Dendritic cell treated with granulocyte-macrophage colony-stimulating factor and Interleukin-4, amounts not matched to agents 40 ng/mL and 50 ng/mL, for 4 days (primary cell): ENCODE data around the gene MSL1.
A peak's percentile ranks its signal among the peaks of the same experiment; 100 is the strongest.

Experiments used
- H3K27ac Mint-ChIP-seq: one replicate; pipeline ENCODE4 v1.8.0; 2022; ENCODE audit warnings: mild to moderate bottlenecking, mixed read lengths
- H3K27me3 Mint-ChIP-seq: one replicate; pipeline ENCODE4 v1.8.0; 2022; ENCODE audit warnings: mild to moderate bottlenecking, mixed read lengths
- H3K36me3 Mint-ChIP-seq: one replicate; pipeline ENCODE4 v1.8.0; 2022; ENCODE audit warnings: low read depth, mixed read lengths
- H3K4me1 Mint-ChIP-seq: one replicate; pipeline ENCODE4 v1.8.0; 2022; ENCODE audit warnings: low read depth, mixed read lengths
- H3K4me3 Mint-ChIP-seq: one replicate; pipeline ENCODE4 v1.8.0; 2022; ENCODE audit warnings: mild to moderate bottlenecking, moderate library complexity, mixed read lengths
- H3K9me3 Mint-ChIP-seq: one replicate; pipeline ENCODE4 v1.8.0; 2022; ENCODE audit warnings: mixed read lengths
- intact Hi-C: fragments of 100-400 bp; cut with micrococcal nuclease; formaldehyde crosslinking; loops from one replicate; pipeline ENCODE4 v1.15.0; 2022

The MSL1 gene

GRCh38 chr17:40153603-40154236, 31.9 kb downstream of the MSL1 start:
- H3K4me1 Mint-ChIP-seq, result peaks cover 51% of the 10 kb centered on the region
- no peak overlapping the region for H3K4me3 Mint-ChIP-seq
- H3K27ac Mint-ChIP-seq, result no peak overlapping the region
- no peaks in the 10 kb centered on the region for H3K27me3 Mint-ChIP-seq
- intact Hi-C loops, result no loop called here
- H3K9me3 Mint-ChIP-seq, result no peaks in the 10 kb centered on the region
- peaks cover 56% of the 10 kb centered on the region for H3K36me3 Mint-ChIP-seq

GRCh38 chr17:40157973-40158372, 36.2 kb downstream of the MSL1 start:
- Mint-ChIP-seq H3K36me3 (peaks cover 56% of the 10 kb centered on the region), H3K27ac (peak overlapping the region; percentile 38), H3K9me3 (no peaks in the 10 kb centered on the region), H3K27me3 (no peaks in the 10 kb centered on the region), H3K4me3 (no peak overlapping the region), H3K4me1 (peaks cover 22% of the 10 kb centered on the region)
- intact Hi-C loops, result no loop called here

GRCh38 chr17:40158438-40159013, 36.8 kb downstream of the MSL1 start:
- H3K27ac Mint-ChIP-seq, result peak overlapping the region; percentile 38
- intact Hi-C loops, result no loop called here
- no peaks in the 10 kb centered on the region for H3K9me3 Mint-ChIP-seq
- no peaks in the 10 kb centered on the region for H3K27me3 Mint-ChIP-seq
- H3K4me1 Mint-ChIP-seq, result peaks cover 18% of the 10 kb centered on the region
- H3K36me3 Mint-ChIP-seq, result peaks cover 56% of the 10 kb centered on the region
- H3K4me3 Mint-ChIP-seq, result no peak overlapping the region

GRCh38 chr17:40159456-40159855, 37.7 kb downstream of the MSL1 start:
- no peak overlapping the region for H3K27ac Mint-ChIP-seq
- peaks cover 56% of the 10 kb centered on the region for H3K36me3 Mint-ChIP-seq
- peaks cover 18% of the 10 kb centered on the region for H3K4me1 Mint-ChIP-seq
- H3K9me3 Mint-ChIP-seq, result no peaks in the 10 kb centered on the region
- no peaks in the 10 kb centered on the region for H3K27me3 Mint-ChIP-seq
- no peak overlapping the region for H3K4me3 Mint-ChIP-seq
- intact Hi-C loops, result no loop called here

GRCh38 chr17:40167685-40168261, 46.0 kb downstream of the MSL1 start:
- Mint-ChIP-seq H3K36me3 (peaks cover 100% of the 10 kb centered on the region), H3K4me1 (peaks cover 9% of the 10 kb centered on the region), H3K9me3 (no peaks in the 10 kb centered on the region), H3K4me3 (no peak overlapping the region), H3K27me3 (no peaks in the 10 kb centered on the region), H3K27ac (peak overlapping the region; percentile 5)
- intact Hi-C loops, result loop anchor here (1.0 to 5.0 kb wide), 2 partner anchors 54 to 155 kb away; no protein-coding TSS in a partner anchor

GRCh38 chr17:40168262-40168832, 46.6 kb downstream of the MSL1 start:
- H3K9me3 Mint-ChIP-seq, result no peaks in the 10 kb centered on the region
- no peak overlapping the region for H3K4me3 Mint-ChIP-seq
- intact Hi-C loops, result loop anchor here (1.0 to 5.0 kb wide), 2 partner anchors 55 to 156 kb away; no protein-coding TSS in a partner anchor
- peaks cover 9% of the 10 kb centered on the region for H3K4me1 Mint-ChIP-seq
- no peaks in the 10 kb centered on the region for H3K27me3 Mint-ChIP-seq
- peaks cover 100% of the 10 kb centered on the region for H3K36me3 Mint-ChIP-seq
- H3K27ac Mint-ChIP-seq, result peak overlapping the region; percentile 5

GRCh38 chr17:40170325-40170724, 48.6 kb downstream of the MSL1 start:
- Mint-ChIP-seq H3K9me3 (no peaks in the 10 kb centered on the region), H3K36me3 (peaks cover 98% of the 10 kb centered on the region)
- intact Hi-C loops, result no loop called here

GRCh38 chr17:40171750-40172149, 50.0 kb downstream of the MSL1 start:
- H3K27ac Mint-ChIP-seq, result no peak overlapping the region

More at GRCh38 chr17:40170325-40170724, 48.6 kb downstream of the MSL1 start:
- no peaks in the 10 kb centered on the region for H3K27me3 Mint-ChIP-seq
- peaks cover 9% of the 10 kb centered on the region for H3K4me1 Mint-ChIP-seq
- no peak overlapping the region for H3K27ac Mint-ChIP-seq
- no peak overlapping the region for H3K4me3 Mint-ChIP-seq

GRCh38 chr17:40173091-40173777, 51.5 kb downstream of the MSL1 start:
- H3K36me3 Mint-ChIP-seq, result peaks cover 90% of the 10 kb centered on the region
- H3K9me3 Mint-ChIP-seq, result no peaks in the 10 kb centered on the region
- peaks cover 19% of the 10 kb centered on the region for H3K4me1 Mint-ChIP-seq
- no peak overlapping the region for H3K27ac Mint-ChIP-seq
- H3K27me3 Mint-ChIP-seq, result peaks cover 14% of the 10 kb centered on the region
- no peak overlapping the region for H3K4me3 Mint-ChIP-seq
- intact Hi-C loops, result no loop called here

More at GRCh38 chr17:40171750-40172149, 50.0 kb downstream of the MSL1 start:
- Mint-ChIP-seq H3K4me3 (no peak overlapping the region), H3K27me3 (peaks cover 2% of the 10 kb centered on the region), H3K4me1 (peaks cover 15% of the 10 kb centered on the region), H3K9me3 (no peaks in the 10 kb centered on the region), H3K36me3 (peaks cover 98% of the 10 kb centered on the region)
- intact Hi-C loops, result no loop called here

- Mint-ChIP-seq H3K4me3 (no peak overlapping the region), H3K27ac (no peak overlapping the region), H3K4me1 (peaks cover 17% of the 10 kb centered on the region), H3K36me3 (peaks cover 90% of the 10 kb centered on the region), H3K9me3 (no peaks in the 10 kb centered on the region), H3K27me3 (peaks cover 19% of the 10 kb centered on the region)
- intact Hi-C loops, result no loop called here
These were observed 52.0 kb downstream of the MSL1 start for GRCh38 chr17:40173778-40174135.

GRCh38 chr17:40174514-40174913, 52.7 kb downstream of the MSL1 start:
- no peaks in the 10 kb centered on the region for H3K9me3 Mint-ChIP-seq
- no peak overlapping the region for H3K4me3 Mint-ChIP-seq
- peaks cover 19% of the 10 kb centered on the region for H3K27me3 Mint-ChIP-seq
- intact Hi-C loops, result no loop called here
- peaks cover 16% of the 10 kb centered on the region for H3K4me1 Mint-ChIP-seq
- peaks cover 82% of the 10 kb centered on the region for H3K36me3 Mint-ChIP-seq
- no peak overlapping the region for H3K27ac Mint-ChIP-seq

- Mint-ChIP-seq H3K9me3 (no peaks in the 10 kb centered on the region), H3K36me3 (peaks cover 66% of the 10 kb centered on the region), H3K4me3 (no peak overlapping the region), H3K27ac (no peak overlapping the region), H3K4me1 (peaks cover 27% of the 10 kb centered on the region), H3K27me3 (peaks cover 19% of the 10 kb centered on the region)
- intact Hi-C loops, result no loop called here
These were observed 54.4 kb downstream of the MSL1 start for GRCh38 chr17:40175928-40176753.

- Mint-ChIP-seq H3K4me3 (no peak overlapping the region), H3K27ac (no peak overlapping the region), H3K36me3 (peaks cover 60% of the 10 kb centered on the region), H3K9me3 (no peaks in the 10 kb centered on the region), H3K27me3 (peaks cover 19% of the 10 kb centered on the region), H3K4me1 (peaks cover 27% of the 10 kb centered on the region)
- intact Hi-C loops, result no loop called here
These were observed 55.0 kb downstream of the MSL1 start for GRCh38 chr17:40176754-40177110.
